K562 (cell line): ENCODE data around the gene TAF10. TPM values are rescaled to one million over a fixed set of nuclear protein-coding genes. Genes with fewer than 3 reads are reported as not detected.

Experiments used
- CBFA2T2 ChIP-seq: fragments of 450-650 bp; conservative IDR thresholded peaks from 2 replicates; pipeline ENCODE4 v1.6.1; 2017; ENCODE audit warnings: mild to moderate bottlenecking
- FOSL1 ChIP-seq: fragments of 200-800 bp; sonication (Bioruptor generic); conservative IDR thresholded peaks from 2 replicates; pipeline ENCODE4 v1.6.1; 2016; ENCODE audit warnings: missing genetic modification characterization, missing compliant biosample characterization
- FOXK2 ChIP-seq, 2 experiments: fragments of 450-650 bp; IDR thresholded peaks in 1 of 2; conservative IDR thresholded peaks in 1 of 2; 2 replicates each; pipeline ENCODE4 v1.6.1; 2016; ENCODE audit warnings: low read depth in 2 of 2, mild to moderate bottlenecking in 1 of 2
- MEF2D ChIP-seq: conservative IDR thresholded peaks from 2 replicates; pipeline ENCODE4 v1.6.1; 2016; ENCODE audit warnings: low read depth, missing genetic modification characterization, missing compliant biosample characterization
- NFATC3 ChIP-seq: fragments of 450-650 bp; IDR thresholded peaks from 2 replicates; pipeline ENCODE4 v1.6.1; 2017; ENCODE audit warnings: mild to moderate bottlenecking
- NONO ChIP-seq, 2 experiments: fragments of 200-400 bp in 1 of 2; fragments of 450-650 bp in 1 of 2; formaldehyde crosslinking in 1 of 2; IDR thresholded peaks; 2 replicates each; pipeline ENCODE4 v1.6.1; 2017; ENCODE audit warnings: low read depth in 2 of 2, mild to moderate bottlenecking in 2 of 2, moderate library complexity in 2 of 2, low read length in 1 of 2
- NR4A1 ChIP-seq, 2 experiments: fragments of 250-450 bp in 1 of 2; fragments of 450-650 bp in 1 of 2; sonication (Bioruptor Pico) in 1 of 2; IDR thresholded peaks; 2 replicates each; pipeline versions ENCODE4 v1.4.0 to v1.6.1; 2016 to 2020; ENCODE audit warnings: mild to moderate bottlenecking in 2 of 2, missing compliant biosample characterization in 1 of 2, missing genetic modification characterization in 1 of 2, moderate library complexity in 1 of 2
- POLR2AphosphoS5 ChIP-seq: IDR thresholded peaks from 2 replicates; pipeline ENCODE4 v1.6.1; 2011; ENCODE audit warnings: mild to moderate bottlenecking, low read depth, low read length, moderate library complexity; ENCODE audit not compliant: control insufficient read depth, insufficient read depth
- POLR2G ChIP-seq: fragments of 200-400 bp; formaldehyde crosslinking; IDR thresholded peaks from 2 replicates; pipeline ENCODE4 v1.6.1; 2017; ENCODE audit warnings: low read depth, mild to moderate bottlenecking, antibody characterized with exemption, low read length, moderate library complexity
- SIN3A ChIP-seq, 2 experiments: fragments of 150-350 bp in 1 of 2; IDR thresholded peaks; 2 replicates each; pipeline ENCODE4 v1.6.1; 2011 to 2016; ENCODE audit warnings: borderline replicate concordance in 2 of 2, low read depth in 2 of 2, low read length in 2 of 2, mild to moderate bottlenecking in 2 of 2, moderate library complexity in 2 of 2; ENCODE audit not compliant: control insufficient read depth in 1 of 2
- STAT5A ChIP-seq: IDR thresholded peaks from 2 replicates; pipeline ENCODE4 v1.6.1; 2012; ENCODE audit warnings: low read length, inconsistent platforms, borderline replicate concordance
- STAT5B ChIP-seq: fragments of 250-450 bp; sonication (Bioruptor Pico); IDR thresholded peaks from 2 replicates; pipeline ENCODE4 v1.8.0; 2021; ENCODE audit warnings: mild to moderate bottlenecking, inconsistent platforms
- TEAD1 ChIP-seq, 2 experiments: fragments of 450-650 bp in 1 of 2; sonication (generic) in 1 of 2; formaldehyde crosslinking; IDR thresholded peaks; 2 replicates each; pipeline versions ENCODE4 v1.4.0 to v1.8.0; 2020 to 2022; ENCODE audit warnings: mild to moderate bottlenecking in 2 of 2, missing genetic modification reagents in 1 of 2
- ZC3H8 ChIP-seq: fragments of 450-650 bp; IDR thresholded peaks from 2 replicates; pipeline ENCODE4 v1.6.1; 2017
- polyA plus RNA-seq, 8 experiments: library from polyadenylated mRNA; depleted of rRNA in 4 of 8; stranded (reverse) in 5 of 8; unstranded in 3 of 8; fragments of >200 nt; fragmentation: Nextera tagmentation in 2 of 8; fragmentation: Illumina TruSeq in 1 of 8; extraction: Ambion mirVana in 2 of 8; extraction: Trizol in 1 of 8; gene quantifications; 2 replicates each; pipeline versions ENCODE4 v1.2.1 to v1.2.3, GENCODE V29; 2011 to 2014; ENCODE audit warnings: inconsistent platforms in 1 of 8, missing spikeins in 1 of 8
- total RNA-seq, 7 experiments: library from RNA; depleted of rRNA in 6 of 7; stranded (reverse); fragments of >200 nt in 6 of 7; fragmentation: Illumina TruSeq in 2 of 7; extraction: Trizol in 2 of 7; gene quantifications; 2 replicates each; pipeline versions ENCODE4 v1.2.1 to v1.2.3, GENCODE V29; 2011 to 2021; ENCODE audit warnings: low replicate concordance in 1 of 7
- TF ChIP-seq, protein P1 (sequence below): fragments of 250-450 bp; sonication (Bioruptor Pico); IDR thresholded peaks from 2 replicates; pipeline ENCODE4 v1.5.1; 2021; ENCODE audit warnings: mild to moderate bottlenecking
- TF ChIP-seq, protein P2 (sequence below): fragments of 450-650 bp; IDR thresholded peaks from 2 replicates; pipeline ENCODE4 v1.7.1; 2018; ENCODE audit warnings: mild to moderate bottlenecking, low read depth; ENCODE audit not compliant: partially characterized antibody

Gene TAF10
- total and polyA plus RNA-seq, 9 of the 15 experiments (the other 6 are each of a cell fraction or from before 2014, with no cell fraction given), result 19.5 to 197 (median 121) TPM

DNA sequence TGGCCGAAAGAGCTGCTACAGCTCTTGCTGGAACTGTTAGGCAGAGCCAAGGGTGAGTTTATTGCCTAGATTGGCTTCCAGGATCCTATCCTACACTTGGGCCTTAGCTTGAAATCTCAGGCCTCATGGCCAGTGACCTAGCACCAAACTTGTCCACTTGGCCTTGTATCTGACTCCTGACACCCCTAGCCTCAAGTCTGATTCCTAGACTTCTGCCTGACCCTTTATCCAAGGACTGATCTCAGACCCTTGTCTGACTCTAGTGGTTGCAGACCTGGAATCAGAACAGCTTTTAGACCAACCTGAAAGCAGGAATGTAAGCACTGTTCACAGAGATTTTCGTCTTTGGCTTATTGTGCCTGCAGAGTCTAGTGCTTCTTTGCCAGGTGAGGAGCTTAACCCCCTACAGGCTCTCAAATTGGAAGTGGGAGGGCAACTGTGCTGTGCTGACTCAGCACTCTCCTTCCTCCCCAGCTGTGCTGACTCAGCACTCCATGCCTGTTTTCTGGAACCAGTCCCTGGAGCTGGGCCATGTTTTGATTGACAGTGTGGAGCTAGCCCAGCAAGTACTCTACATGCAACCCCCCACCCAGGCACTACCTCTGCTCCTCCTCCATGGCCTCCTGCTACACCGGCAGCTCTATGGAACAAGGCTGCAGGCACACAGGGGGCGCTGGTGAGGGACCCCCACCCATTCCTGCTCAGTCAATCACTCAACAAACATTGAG is 43.7 kb downstream of the TAF10 start (continued):
- peak; percentile 78 to 86; a peak in 3 of 4 replicates for TF ChIP-seq FOXK2 (conservative IDR thresholded peaks at IDR 0.05 in 1 of 2, IDR thresholded peaks at IDR 0.05 in 1 of 2; ENCODE audit: low read depth in 2 of 2)
- TF ChIP-seq STAT5A, result peak; percentile 17; the same call in 1 of the 2 replicates
- no peak for TF ChIP-seq NR4A1 (CRISPR knock-in tag; IDR thresholded peaks at IDR 0.05)
- TF ChIP-seq NR4A1 (tag; IDR thresholded peaks at IDR 0.05), result no peak; the same call in 1 of the 2 replicates
- TF ChIP-seq TEAD1 (CRISPR knock-in tag; IDR thresholded peaks at IDR 0.05), result peak in 1 of 2 experiments; percentile 59; a peak in 1 of 4 replicates
- TF ChIP-seq POLR2G, result no peak
- 0 out of 2 replicates have a peak, but pooled peaks have one; percentile 48 for TF ChIP-seq NFATC3
- peak in 1 of 2 experiments; percentile 51; a peak in 2 of 4 replicates for TF ChIP-seq NONO (IDR thresholded peaks at IDR 0.05; ENCODE audit: low read depth in 2 of 2, low read length in 1 of 2)
- peak; percentile 75 for TF ChIP-seq CBFA2T2
- TF ChIP-seq, protein P1, sequence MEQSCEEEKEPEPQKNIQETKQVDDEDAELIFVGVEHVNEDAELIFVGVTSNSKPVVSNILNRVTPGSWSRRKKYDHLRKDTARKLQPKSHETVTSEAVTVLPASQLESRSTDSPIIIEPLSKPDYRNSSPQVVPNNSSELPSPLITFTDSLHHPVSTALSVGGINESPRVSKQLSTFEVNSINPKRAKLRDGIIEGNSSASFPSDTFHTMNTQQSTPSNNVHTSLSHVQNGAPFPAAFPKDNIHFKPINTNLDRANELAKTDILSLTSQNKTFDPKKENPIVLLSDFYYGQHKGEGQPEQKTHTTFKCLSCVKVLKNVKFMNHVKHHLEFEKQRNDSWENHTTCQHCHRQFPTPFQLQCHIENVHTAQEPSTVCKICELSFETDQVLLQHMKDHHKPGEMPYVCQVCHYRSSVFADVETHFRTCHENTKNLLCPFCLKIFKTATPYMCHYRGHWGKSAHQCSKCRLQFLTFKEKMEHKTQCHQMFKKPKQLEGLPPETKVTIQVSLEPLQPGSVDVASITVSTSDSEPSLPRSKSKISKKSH (CRISPR knock-in tag), result no peak
- TF ChIP-seq, protein P2, sequence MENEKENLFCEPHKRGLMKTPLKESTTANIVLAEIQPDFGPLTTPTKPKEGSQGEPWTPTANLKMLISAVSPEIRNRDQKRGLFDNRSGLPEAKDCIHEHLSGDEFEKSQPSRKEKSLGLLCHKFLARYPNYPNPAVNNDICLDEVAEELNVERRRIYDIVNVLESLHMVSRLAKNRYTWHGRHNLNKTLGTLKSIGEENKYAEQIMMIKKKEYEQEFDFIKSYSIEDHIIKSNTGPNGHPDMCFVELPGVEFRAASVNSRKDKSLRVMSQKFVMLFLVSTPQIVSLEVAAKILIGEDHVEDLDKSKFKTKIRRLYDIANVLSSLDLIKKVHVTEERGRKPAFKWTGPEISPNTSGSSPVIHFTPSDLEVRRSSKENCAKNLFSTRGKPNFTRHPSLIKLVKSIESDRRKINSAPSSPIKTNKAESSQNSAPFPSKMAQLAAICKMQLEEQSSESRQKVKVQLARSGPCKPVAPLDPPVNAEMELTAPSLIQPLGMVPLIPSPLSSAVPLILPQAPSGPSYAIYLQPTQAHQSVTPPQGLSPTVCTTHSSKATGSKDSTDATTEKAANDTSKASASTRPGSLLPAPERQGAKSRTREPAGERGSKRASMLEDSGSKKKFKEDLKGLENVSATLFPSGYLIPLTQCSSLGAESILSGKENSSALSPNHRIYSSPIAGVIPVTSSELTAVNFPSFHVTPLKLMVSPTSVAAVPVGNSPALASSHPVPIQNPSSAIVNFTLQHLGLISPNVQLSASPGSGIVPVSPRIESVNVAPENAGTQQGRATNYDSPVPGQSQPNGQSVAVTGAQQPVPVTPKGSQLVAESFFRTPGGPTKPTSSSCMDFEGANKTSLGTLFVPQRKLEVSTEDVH, result no peak
- peak; percentile 50; the same call in 1 of the 2 replicates for TF ChIP-seq MEF2D
- no peak for TF ChIP-seq ZC3H8
- peak; percentile 87 for TF ChIP-seq FOSL1 (tag)
- TF ChIP-seq STAT5B (CRISPR knock-in tag), result no peak
- TF ChIP-seq POLR2AphosphoS5, result 0 out of 2 replicates have a peak, but pooled peaks have one; percentile 36
- TF ChIP-seq SIN3A (IDR thresholded peaks at IDR 0.05; ENCODE audit: borderline replicate concordance in 2 of 2, control insufficient read depth in 1 of 2, low read depth in 2 of 2, low read length in 2 of 2), result peak; percentile 99
